Brain microvascular endothelial cell (primary cell): ENCODE measurements around the gene CDPF1.
"Not testable (repeated sequence)": the region's sequence is repeated elsewhere in the genome, so short reads cannot be mapped to it uniquely, and the experiment has no call there.

Experiments used
- DNase-seq: peaks from one replicate; pipeline ENCODE4 v3.0.0-alpha.2; 2020
- H3K27ac ChIP-seq: fragments of 250-450 bp; sonication (Bioruptor Pico); 2 replicates; pipeline ENCODE4 v1.5.1; 2020; ENCODE audit warnings: mild to moderate bottlenecking, moderate library complexity
- H3K27me3 ChIP-seq: fragments of 250-450 bp; sonication (Bioruptor Pico); replicated peaks from 2 replicates; pipeline ENCODE4 v1.5.1; 2020; ENCODE audit warnings: mild to moderate bottlenecking
- H3K36me3 ChIP-seq: fragments of 250-450 bp; sonication (Bioruptor Pico); replicated peaks from 2 replicates; pipeline ENCODE4 v1.5.1; 2020; ENCODE audit warnings: mild to moderate bottlenecking
- H3K4me3 ChIP-seq: 2 replicates; pipeline ENCODE4 v1.5.1; 2011; ENCODE audit warnings: low read depth, mild to moderate bottlenecking, control low read depth, low read length, moderate library complexity
- in situ Hi-C: cut with HindIII; loops from 2 replicates; pipeline ENCODE4 v1.10.0; 2017; ENCODE audit warnings: low sequenced_read_pairs, low pct_ligation_motif_present
- TF ChIP-seq, protein P1 (sequence below): IDR thresholded peaks from 2 replicates; pipeline ENCODE4 v1.5.1; 2011; ENCODE audit warnings: low read depth, mild to moderate bottlenecking, moderate library complexity, low read length, control low read depth, inconsistent platforms; ENCODE audit errors: missing control alignments

Gene CDPF1

DNA sequence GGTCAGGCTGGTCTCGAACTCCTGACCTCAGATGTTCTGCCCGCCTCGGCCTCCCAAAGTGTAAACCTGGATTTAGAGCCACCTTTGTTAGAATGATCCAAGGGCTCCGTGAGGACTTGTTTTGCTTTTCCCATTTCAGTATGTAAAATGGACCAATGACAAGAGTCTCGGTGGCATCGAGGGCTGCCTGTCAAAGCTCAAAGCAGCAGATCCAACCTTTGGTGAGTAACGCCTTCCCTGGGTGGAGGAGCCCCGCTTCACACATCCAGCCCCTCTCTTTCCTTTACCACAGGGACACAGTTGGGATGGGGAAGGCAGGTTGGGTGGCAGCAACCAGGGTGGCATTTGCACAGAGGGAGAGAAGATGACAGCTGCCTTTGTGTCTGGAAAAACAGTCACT lies 22.1 kb upstream of the CDPF1 start:
- TF ChIP-seq, protein P1, sequence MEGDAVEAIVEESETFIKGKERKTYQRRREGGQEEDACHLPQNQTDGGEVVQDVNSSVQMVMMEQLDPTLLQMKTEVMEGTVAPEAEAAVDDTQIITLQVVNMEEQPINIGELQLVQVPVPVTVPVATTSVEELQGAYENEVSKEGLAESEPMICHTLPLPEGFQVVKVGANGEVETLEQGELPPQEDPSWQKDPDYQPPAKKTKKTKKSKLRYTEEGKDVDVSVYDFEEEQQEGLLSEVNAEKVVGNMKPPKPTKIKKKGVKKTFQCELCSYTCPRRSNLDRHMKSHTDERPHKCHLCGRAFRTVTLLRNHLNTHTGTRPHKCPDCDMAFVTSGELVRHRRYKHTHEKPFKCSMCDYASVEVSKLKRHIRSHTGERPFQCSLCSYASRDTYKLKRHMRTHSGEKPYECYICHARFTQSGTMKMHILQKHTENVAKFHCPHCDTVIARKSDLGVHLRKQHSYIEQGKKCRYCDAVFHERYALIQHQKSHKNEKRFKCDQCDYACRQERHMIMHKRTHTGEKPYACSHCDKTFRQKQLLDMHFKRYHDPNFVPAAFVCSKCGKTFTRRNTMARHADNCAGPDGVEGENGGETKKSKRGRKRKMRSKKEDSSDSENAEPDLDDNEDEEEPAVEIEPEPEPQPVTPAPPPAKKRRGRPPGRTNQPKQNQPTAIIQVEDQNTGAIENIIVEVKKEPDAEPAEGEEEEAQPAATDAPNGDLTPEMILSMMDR = no peak
- DNase-seq = no peak
- in situ Hi-C loops = no loop called here
- no peak overlapping the region for H3K27ac ChIP-seq
- H3K4me3 ChIP-seq = no peak overlapping the region
- H3K36me3 ChIP-seq = peaks cover 26% of the 10 kb centered on the region
- no peaks in the 10 kb centered on the region for H3K27me3 ChIP-seq

DNA sequence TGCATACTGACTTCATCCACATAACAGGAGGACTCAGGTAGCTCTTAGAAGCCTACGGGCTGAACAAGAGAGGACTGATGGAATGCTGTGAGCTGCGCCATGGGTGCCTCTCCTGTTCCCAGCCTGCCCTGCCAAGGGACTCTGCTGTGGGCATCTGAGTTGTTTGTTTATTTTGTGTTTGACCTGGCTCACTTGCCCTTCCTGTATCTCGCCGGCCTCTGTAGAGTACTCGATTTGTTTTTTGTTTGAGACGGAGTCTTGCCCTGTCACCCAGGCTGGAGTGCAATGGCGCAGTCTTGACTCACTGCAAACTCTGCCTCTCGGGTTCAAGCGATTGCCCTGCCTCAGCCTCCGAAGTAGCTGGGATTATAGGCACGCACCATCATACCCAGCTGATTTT lies 19.5 kb upstream of the CDPF1 start:
- in situ Hi-C loops = no loop called here
- peaks cover 12% of the 10 kb centered on the region for H3K36me3 ChIP-seq
- DNase-seq = no peak
- TF ChIP-seq, protein P1 = no peak
- H3K27ac ChIP-seq = no peak overlapping the region
- no peaks in the 10 kb centered on the region for H3K27me3 ChIP-seq
- no peak overlapping the region for H3K4me3 ChIP-seq

DNA sequence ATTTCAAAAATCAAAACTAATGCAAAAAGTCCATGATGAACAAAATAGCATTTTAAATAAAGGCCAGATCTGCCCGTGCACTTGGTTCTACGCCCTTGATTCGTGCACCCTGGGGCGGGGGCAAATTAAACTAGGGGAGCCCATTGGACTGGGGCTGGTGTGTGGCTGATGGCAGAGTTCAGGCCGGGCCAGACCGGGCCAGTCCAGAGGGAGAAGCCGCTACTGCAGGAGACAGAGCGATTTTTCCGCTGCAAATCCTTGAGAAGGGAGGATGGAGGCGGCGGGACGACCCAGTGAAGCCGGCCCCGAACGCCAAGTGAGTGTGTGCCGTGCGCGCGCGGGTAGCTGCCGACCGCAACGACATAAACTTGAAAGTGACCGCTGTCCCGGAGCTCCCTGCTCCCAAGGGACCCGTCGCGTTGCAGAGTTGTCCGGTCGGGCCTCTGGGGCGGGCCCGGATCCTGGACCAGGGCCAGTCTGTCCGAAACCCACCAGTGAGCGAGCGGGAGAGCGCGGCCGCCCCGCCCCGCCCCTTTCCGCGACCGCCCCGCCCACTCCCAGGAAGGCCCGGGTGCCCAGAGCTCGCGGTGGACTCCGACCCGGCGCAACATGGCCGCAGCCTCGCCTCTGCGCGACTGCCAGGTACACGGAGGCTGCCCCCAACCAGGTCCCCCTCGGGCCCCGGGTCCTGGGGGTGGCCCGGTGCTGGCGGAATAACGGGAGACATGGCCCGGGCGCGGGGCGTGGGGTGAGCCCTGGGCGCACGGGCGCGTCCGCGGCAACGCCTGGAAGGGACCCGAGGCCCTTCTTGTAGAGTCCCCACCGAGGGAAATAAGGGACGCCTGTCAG lies 17.6 kb upstream of the CDPF1 start, which contains the start of gene TTC38:
Gene TTC38 (plus strand): TSS at position 578 of the 849 bp plus-strand sequence. CDS start 32 bp downstream, at position 610.
- Histone ChIP-seq H3K36me3 (peaks cover 3% of the 10 kb centered on the region), H3K27ac (no peak within 1 kb of the TSS), H3K27me3 (no peaks in the 10 kb centered on the region), H3K4me3 (peak within 1 kb of the TSS; percentile 73)
- in situ Hi-C loops = no loop called here
- DNase-seq = peak; percentile 66
- TF ChIP-seq, protein P1 = no peak

DNA sequence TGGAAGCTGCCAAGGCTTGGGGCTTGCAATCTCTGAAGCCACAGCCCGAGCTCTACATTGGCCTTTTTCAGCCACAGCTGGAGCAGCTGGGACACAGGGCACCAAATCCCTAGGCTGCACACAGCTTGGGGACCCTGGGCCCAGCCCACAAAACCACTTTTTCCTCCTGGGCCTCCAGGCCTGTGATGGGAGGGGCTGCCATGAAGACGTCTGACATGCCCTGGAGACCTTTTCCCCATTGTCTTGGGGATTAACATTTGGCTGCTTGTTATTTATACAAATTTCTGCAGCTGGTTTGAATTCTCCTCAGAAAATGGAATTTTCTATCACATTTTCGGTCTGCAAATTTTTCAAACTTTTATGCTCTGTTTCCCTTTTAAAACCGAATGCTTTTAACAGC lies 15.5 kb upstream of the CDPF1 start:
- H3K27me3 ChIP-seq, DNase-seq, in situ Hi-C loops, H3K4me3 ChIP-seq, H3K36me3 ChIP-seq, H3K27ac ChIP-seq: not testable (repeated sequence)

DNA sequence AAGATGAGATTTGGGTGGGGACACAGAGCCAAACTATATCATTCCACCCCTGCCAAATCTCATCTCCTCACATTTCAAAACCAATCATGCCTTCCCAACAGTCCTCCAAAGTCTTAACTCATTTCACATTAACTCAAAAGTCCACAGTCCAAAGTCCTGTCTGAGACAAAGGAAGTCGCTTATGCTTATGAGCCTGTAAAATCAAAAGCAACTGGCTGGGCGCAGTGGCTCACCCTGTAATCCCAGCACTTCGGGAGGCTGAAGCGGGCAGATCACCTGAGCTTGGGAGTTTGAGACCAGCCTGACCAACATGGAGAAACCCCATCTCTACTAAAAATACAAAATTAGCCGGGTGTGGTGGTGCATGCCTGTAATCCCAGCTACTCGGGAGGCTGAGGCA lies 14.4 kb upstream of the CDPF1 start:
- H3K36me3 ChIP-seq, H3K27ac ChIP-seq, in situ Hi-C loops, H3K4me3 ChIP-seq, DNase-seq, H3K27me3 ChIP-seq: not testable (repeated sequence)

DNA sequence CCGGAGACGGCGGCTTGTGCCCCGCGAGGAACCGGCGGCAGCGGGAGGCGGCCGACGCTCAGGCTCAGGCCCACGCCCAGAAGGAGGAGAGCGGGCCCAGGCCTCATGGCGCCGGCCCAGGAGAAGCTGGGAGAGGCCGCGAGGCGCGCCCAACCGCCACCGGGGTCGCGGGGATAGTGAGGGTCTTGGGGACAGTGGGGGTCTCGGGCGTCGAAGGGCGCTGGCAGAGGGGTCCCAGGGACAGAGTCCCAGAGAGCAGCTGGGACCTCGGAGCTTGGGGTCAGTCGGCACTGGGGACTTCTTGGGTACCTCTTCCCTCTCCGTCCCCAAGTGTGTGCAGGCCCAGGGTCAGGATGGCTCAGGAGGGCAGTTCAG lies 13.1 kb upstream of the CDPF1 start, which contains the start of gene PKDREJ:
Gene PKDREJ (minus strand): TSS at position 128 of the 375 bp plus-strand sequence. CDS start 21 bp downstream, at position 107.
- in situ Hi-C loops = no loop called here
- TF ChIP-seq, protein P1 = no peak
- no peaks in the 10 kb centered on the region for H3K27me3 ChIP-seq
- H3K4me3 ChIP-seq = no peak within 1 kb of the TSS
- H3K36me3 ChIP-seq = no peaks in the 10 kb centered on the region
- H3K27ac ChIP-seq = no peak within 1 kb of the TSS
- DNase-seq = no peak
